HFF-Myc (cell line): ENCODE measurements around the gene TSPAN18.
A peak's percentile ranks its signal among the peaks of the same experiment; 100 is the strongest.

Source experiments
- DNase-seq: peaks from one replicate; pipeline ENCODE4 v3.0.0-alpha.2; 2011; ENCODE audit warnings: low read depth; ENCODE audit errors: extremely low read depth
- H3K4me3 ChIP-seq: replicated peaks from 2 replicates; pipeline ENCODE4 v1.5.1; 2011; ENCODE audit warnings: low read depth, mild to moderate bottlenecking, control low read depth, low read length
- TF ChIP-seq, protein P1 (sequence below): IDR thresholded peaks from 2 replicates; pipeline ENCODE4 v1.5.1; 2012; ENCODE audit warnings: mild to moderate bottlenecking, low read depth, low read length, control low read depth; ENCODE audit errors: missing control alignments

TSPAN18 gene

DNA sequence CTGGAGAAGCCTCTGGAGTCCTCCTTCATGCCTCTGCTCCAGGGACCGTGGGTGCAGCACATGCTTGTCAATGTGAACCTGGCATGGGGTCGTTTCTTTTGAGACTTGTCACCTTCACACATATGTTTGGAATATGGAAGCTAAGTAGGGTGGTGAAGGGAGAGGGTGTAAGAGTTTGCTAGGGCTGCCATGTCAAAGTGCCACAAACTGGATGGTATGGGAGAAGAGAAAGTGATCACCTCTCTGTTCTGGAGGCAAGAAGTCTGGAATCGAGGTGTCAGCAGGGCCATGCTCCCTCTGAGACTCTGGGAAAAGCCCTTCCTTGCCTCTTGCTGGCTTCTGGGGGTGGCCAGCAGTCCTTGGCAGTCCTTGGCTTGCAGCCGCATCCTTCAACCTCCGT is 8.7 kb upstream of the TSPAN18 start:
- no peak for DNase-seq
- H3K4me3 ChIP-seq, result no peak overlapping the region
- TF ChIP-seq, protein P1, sequence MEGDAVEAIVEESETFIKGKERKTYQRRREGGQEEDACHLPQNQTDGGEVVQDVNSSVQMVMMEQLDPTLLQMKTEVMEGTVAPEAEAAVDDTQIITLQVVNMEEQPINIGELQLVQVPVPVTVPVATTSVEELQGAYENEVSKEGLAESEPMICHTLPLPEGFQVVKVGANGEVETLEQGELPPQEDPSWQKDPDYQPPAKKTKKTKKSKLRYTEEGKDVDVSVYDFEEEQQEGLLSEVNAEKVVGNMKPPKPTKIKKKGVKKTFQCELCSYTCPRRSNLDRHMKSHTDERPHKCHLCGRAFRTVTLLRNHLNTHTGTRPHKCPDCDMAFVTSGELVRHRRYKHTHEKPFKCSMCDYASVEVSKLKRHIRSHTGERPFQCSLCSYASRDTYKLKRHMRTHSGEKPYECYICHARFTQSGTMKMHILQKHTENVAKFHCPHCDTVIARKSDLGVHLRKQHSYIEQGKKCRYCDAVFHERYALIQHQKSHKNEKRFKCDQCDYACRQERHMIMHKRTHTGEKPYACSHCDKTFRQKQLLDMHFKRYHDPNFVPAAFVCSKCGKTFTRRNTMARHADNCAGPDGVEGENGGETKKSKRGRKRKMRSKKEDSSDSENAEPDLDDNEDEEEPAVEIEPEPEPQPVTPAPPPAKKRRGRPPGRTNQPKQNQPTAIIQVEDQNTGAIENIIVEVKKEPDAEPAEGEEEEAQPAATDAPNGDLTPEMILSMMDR, result no peak

DNA sequence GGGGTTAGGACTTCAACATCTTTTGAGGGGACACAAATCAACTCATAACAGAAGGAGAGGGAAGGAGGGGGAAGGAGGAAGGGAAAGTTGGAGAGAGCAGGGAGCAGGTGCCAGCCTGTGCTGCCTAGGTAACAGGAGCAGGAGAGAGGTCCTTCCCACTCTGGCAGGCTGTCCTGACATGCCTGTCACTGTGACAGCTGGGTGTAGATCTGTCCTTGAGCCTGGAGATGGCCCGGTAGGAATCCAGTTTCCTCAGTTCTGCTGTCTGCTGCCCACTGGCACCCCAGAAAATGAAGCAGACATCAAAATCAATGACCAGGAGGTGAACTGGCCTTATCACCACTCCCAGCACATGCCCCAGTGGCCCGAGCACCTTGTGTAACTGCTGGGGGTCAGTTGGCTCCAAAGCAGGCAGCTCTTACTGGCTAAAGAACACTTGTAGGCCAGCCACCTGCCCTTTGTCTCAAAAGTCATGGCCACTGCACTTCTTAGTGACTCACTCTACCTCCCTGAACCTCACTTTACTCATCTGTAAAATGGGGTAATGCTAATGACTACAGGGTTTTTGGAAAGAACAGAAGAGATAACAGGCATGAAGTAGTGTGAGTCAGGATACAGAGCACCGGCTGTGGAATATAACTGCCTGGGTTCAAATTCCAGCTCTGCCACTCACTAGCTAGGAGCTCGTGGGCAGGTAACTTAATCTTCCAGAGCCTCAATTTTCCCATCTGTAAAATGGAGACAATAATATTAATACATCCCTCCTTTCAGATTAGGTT is 8.0 kb upstream of the TSPAN18 start:
- DNase-seq, result no peak
- TF ChIP-seq, protein P1, result no peak

DNA sequence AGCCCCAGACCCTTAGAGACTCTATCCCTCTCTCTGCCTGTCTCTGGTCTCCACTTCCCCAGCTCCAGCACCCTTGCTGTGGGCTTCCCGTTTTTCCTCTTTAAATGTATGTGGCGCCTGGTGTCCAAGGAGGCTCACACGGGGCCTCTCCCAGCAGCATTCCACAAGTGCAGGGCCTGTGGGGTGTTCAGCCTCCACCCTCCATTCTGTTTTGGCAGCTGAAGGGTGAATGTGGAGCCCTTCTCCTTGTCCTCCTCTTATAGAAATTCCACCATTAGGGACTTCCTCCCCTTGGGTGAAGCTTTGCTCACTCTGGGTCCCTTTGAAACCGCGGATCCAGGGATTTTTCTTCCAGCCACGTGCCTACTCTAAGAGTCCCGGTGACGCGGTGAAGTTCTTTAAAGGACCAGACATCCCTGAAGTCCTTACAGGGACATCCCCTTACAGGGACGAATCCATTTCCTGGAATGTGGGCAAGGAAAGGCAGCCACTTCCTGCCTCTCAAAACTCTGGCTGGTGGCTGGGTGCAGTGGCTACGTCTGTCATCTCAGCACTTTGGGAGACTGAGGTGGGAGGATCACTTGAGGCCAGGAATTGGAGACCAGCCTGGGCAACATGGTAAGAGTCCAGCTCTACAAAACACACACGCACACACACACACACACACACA is 1.6 kb upstream of the TSPAN18 start:
- H3K4me3 ChIP-seq, result no peak overlapping the region
- TF ChIP-seq, protein P1, result no peak
- DNase-seq, result no peak

More for the DNA sequence above, 8.0 kb upstream of the TSPAN18 start:
- no peak overlapping the region for H3K4me3 ChIP-seq

- no peak overlapping the region for H3K4me3 ChIP-seq
These were observed 942 bp upstream of the TSPAN18 start for GRCh38 chr11:44725757-44726282.

DNA sequence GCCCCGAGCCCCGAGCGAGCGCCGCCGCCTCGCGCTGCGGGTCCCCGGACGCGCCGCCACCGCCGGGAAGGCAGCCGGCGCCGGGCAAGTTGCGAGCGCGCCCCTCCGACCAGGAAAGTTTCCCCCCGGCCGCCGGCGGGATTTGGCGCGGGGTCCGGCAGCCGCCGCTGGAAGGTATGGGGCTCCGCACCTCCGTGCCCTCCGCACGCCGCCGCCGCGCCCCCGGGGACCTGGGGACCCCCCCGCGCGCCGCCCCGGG is 281 bp downstream of the TSPAN18 start:
- no peak overlapping the region for H3K4me3 ChIP-seq
- no peak for DNase-seq
- TF ChIP-seq, protein P1, result no peak

More at GRCh38 chr11:44725757-44726282, 942 bp upstream of the TSPAN18 start:
- TF ChIP-seq, protein P1, result no peak
- DNase-seq, result no peak

DNA sequence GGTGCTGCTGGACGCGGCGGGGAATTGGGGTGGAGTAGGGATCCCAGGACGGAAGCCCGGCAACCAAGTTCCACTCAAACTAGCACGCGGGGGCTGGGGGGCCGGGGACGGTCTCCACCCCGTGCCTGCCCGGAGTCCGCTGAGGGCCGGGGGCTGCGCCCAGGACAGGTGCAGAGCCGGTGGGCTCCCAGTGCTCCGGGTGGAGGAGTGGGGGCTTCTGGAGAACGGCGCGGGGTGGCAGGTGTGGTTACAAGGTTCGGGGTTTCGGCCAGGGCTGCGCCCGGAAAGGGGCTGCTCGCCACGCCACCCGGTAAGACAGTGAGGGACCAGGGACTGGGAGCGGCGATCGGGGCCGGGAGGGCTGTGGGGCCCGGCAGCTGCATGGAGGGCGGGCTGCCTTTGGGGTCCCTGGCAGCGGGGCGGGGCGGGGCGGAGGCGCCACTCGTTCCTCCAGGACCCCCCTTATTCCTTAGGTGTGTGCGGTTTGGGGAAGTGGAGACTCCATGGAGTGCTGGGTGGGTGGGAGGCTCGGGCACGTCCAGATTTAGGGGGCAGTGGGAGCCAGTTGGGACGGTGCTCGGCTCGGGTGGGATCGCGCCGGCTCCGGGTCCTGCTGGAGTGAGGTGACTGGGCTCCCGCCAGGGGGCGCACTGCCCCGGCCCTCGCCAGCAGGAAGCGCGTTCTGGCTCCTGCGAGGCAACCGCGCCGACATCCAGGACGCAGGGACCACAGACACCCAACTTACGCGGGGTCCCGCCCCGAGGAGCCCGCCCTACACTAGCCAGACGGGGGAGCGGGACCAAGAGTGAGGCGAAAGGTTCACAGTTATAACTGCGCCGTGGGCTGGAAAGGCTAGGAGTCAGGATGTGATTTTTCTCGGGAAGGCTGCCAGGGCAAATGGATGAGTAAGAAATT is 868 bp downstream of the TSPAN18 start:
- no peak overlapping the region; the same call in 1 of the 2 replicates for H3K4me3 ChIP-seq
- no peak for DNase-seq
- TF ChIP-seq, protein P1, result peak; percentile 86
